IMR-90 (cell line): ENCODE data around the gene IMMT. TPM values are rescaled to one million over a fixed set of nuclear protein-coding genes. Genes with fewer than 3 reads are reported as not detected.

Experiments
- ATAC-seq: fragments of 200-7000 bp; cut with Tn5 transposase; 2 replicates; pipeline ENCODE4 v1.9.1; 2020; ENCODE audit warnings: low read depth, mild to moderate bottlenecking, moderate library complexity
- BruUV-seq: library from RNA; stranded (reverse); fragments of 400-500 nt; replicated peaks from 2 replicates; lab custom pipeline; 2021; lab: Mats Ljungman, UMichigan
- CTCF ChIA-PET: fragments of 300-600 bp; formaldehyde crosslinking; extraction: SDS; loops from one replicate; lab custom pipeline; 2021; ENCODE audit warnings: antibody characterized with exemption; lab: Yijun Ruan, JAX
- POLR2A ChIA-PET: fragments of 300-600 bp; sonication (Branson Sonifier 250); formaldehyde crosslinking; loops from one replicate; lab custom pipeline; 2022; ENCODE audit warnings: antibody characterized with exemption; ENCODE audit not compliant: unreplicated experiment; lab: Charles Lee
- DNase-seq: peaks from one replicate; pipeline ENCODE4 v3.0.0; 2013
- H2AFZ ChIP-seq: replicated peaks from 2 replicates; pipeline ENCODE3; 2013; ENCODE audit warnings: low read length, mild to moderate bottlenecking; ENCODE audit not compliant: poor library complexity
- H2AK5ac ChIP-seq: 2 replicates; pipeline ENCODE4 v1.6.1; 2013; ENCODE audit warnings: low read depth, low read length, inconsistent platforms
- H2AK9ac ChIP-seq: replicated peaks from 2 replicates; pipeline ENCODE3; 2013; ENCODE audit warnings: mild to moderate bottlenecking, low read depth, low read length, moderate library complexity; ENCODE audit not compliant: poor library complexity
- H2BK120ac ChIP-seq: 2 replicates; pipeline ENCODE4 v1.6.1; 2013; ENCODE audit warnings: low read depth, low read length, inconsistent platforms
- H2BK15ac ChIP-seq: 3 replicates; pipeline ENCODE4 v1.6.1; 2013; ENCODE audit warnings: low read depth, low read length, inconsistent platforms
- H2BK20ac ChIP-seq: 2 replicates; pipeline ENCODE4 v1.6.1; 2013; ENCODE audit warnings: low read depth, mild to moderate bottlenecking, inconsistent platforms, low read length, moderate library complexity
- H2BK5ac ChIP-seq: 2 replicates; pipeline ENCODE4 v1.6.1; 2013; ENCODE audit warnings: mild to moderate bottlenecking, low read depth, low read length, inconsistent platforms; ENCODE audit not compliant: poor library complexity, severe bottlenecking
- H3K14ac ChIP-seq: replicated peaks from 2 replicates; pipeline ENCODE4 v1.6.1; 2013; ENCODE audit warnings: low read depth, low read length, inconsistent platforms
- H3K18ac ChIP-seq: 2 replicates; pipeline ENCODE4 v1.6.1; 2013; ENCODE audit warnings: low read depth, low read length, control low read depth
- H3K23ac ChIP-seq: 2 replicates; pipeline ENCODE4 v1.6.1; 2013; ENCODE audit warnings: low read depth, low read length, inconsistent platforms
- H3K27ac ChIP-seq: 2 replicates; pipeline ENCODE4 v1.5.1; 2013; ENCODE audit warnings: mild to moderate bottlenecking, control low read depth, low read length; ENCODE audit not compliant: insufficient read depth
- H3K27me3 ChIP-seq: 2 replicates; pipeline ENCODE4 v1.6.1; 2013; ENCODE audit warnings: low read length; ENCODE audit not compliant: control insufficient read depth, insufficient read depth
- H3K36me3 ChIP-seq: 2 replicates; pipeline ENCODE4 v1.6.1; 2013; ENCODE audit warnings: low read length, mixed read lengths; ENCODE audit not compliant: control insufficient read depth, insufficient read depth
- H3K4ac ChIP-seq: 2 replicates; pipeline ENCODE4 v1.6.1; 2013; ENCODE audit warnings: low read depth, low read length, inconsistent platforms
- H3K4me1 ChIP-seq: 2 replicates; pipeline ENCODE4 v1.6.1; 2013; ENCODE audit warnings: low read length, mixed read lengths; ENCODE audit not compliant: control insufficient read depth, insufficient read depth
- H3K4me2 ChIP-seq: 2 replicates; pipeline ENCODE4 v1.6.1; 2013; ENCODE audit warnings: low read depth, mild to moderate bottlenecking, control low read depth, low read length, moderate library complexity
- H3K4me3 ChIP-seq: 2 replicates; pipeline ENCODE4 v1.5.1; 2013; ENCODE audit warnings: low read depth, mild to moderate bottlenecking, control low read depth, low read length, moderate library complexity; ENCODE audit not compliant: insufficient read depth
- H3K56ac ChIP-seq: 2 replicates; pipeline ENCODE4 v1.6.1; 2013; ENCODE audit warnings: low read length, inconsistent platforms; ENCODE audit not compliant: insufficient read depth; ENCODE audit errors: extremely low read depth
- H3K79me1 ChIP-seq, 2 experiments: 2 replicates each; pipeline ENCODE4 v1.6.1; 2013; ENCODE audit warnings: low read length in 2 of 2, inconsistent platforms in 1 of 2, low read depth in 1 of 2
- H3K9ac ChIP-seq: 2 replicates; pipeline ENCODE4 v1.6.1; 2013; ENCODE audit warnings: low read depth, low read length, control low read depth
- H3K9me1 ChIP-seq: 2 replicates; pipeline ENCODE4 v1.6.1; 2013; ENCODE audit warnings: low read length, inconsistent platforms; ENCODE audit not compliant: insufficient read depth
- H3K9me3 ChIP-seq: 2 replicates; pipeline ENCODE4 v1.6.1; 2013; ENCODE audit warnings: low read length; ENCODE audit not compliant: control insufficient read depth, insufficient read depth
- H4K20me1 ChIP-seq: 2 replicates; pipeline ENCODE4 v1.6.1; 2013; ENCODE audit warnings: low read length, inconsistent platforms; ENCODE audit not compliant: insufficient read depth
- H4K5ac ChIP-seq: 2 replicates; pipeline ENCODE4 v1.6.1; 2013; ENCODE audit warnings: mild to moderate bottlenecking, low read depth, low read length, control low read depth
- H4K8ac ChIP-seq, 2 experiments: 2 replicates each; pipeline ENCODE4 v1.6.1; 2013; ENCODE audit warnings: low read depth in 2 of 2, low read length in 2 of 2, control low read depth in 1 of 2, inconsistent platforms in 1 of 2
- H4K91ac ChIP-seq: 2 replicates; pipeline ENCODE4 v1.6.1; 2013; ENCODE audit warnings: low read depth, low read length, inconsistent platforms; ENCODE audit not compliant: insufficient read depth
- BHLHE40 ChIP-seq: fragments of 150-350 bp; IDR thresholded peaks from 2 replicates; pipeline ENCODE4 v1.6.1; 2016; ENCODE audit warnings: mild to moderate bottlenecking, low read depth, low read length
- CEBPB ChIP-seq: IDR thresholded peaks from 2 replicates; pipeline ENCODE4 v1.6.1; 2012; ENCODE audit warnings: low read depth, low read length, improper control_type of control experiment
- CHD1 ChIP-seq: IDR thresholded peaks from 2 replicates; pipeline ENCODE4 v1.6.1; 2012; ENCODE audit warnings: low read depth, low read length, improper control_type of control experiment
- FOS ChIP-seq: fragments of 150-350 bp; IDR thresholded peaks from 2 replicates; pipeline ENCODE4 v1.6.1; 2016; ENCODE audit warnings: low read depth, low read length
- MAFK ChIP-seq: IDR thresholded peaks from 2 replicates; pipeline ENCODE4 v1.6.1; 2012; ENCODE audit warnings: low read depth, low read length, improper control_type of control experiment
- MAZ ChIP-seq: IDR thresholded peaks from 2 replicates; pipeline ENCODE4 v1.6.1; 2012; ENCODE audit warnings: low read depth, mild to moderate bottlenecking, low read length, improper control_type of control experiment, moderate library complexity, borderline replicate concordance
- MXI1 ChIP-seq: IDR thresholded peaks from 2 replicates; pipeline ENCODE4 v1.6.1; 2012; ENCODE audit warnings: low read depth, mild to moderate bottlenecking, low read length, moderate library complexity, borderline replicate concordance
- NFE2L2 ChIP-seq: fragments of 150-350 bp; IDR thresholded peaks from 2 replicates; pipeline ENCODE4 v1.6.1; 2016; ENCODE audit warnings: low read depth, mild to moderate bottlenecking, low read length
- POLR2A ChIP-seq: IDR thresholded peaks from 2 replicates; pipeline ENCODE4 v1.6.1; 2012; ENCODE audit warnings: mild to moderate bottlenecking, low read depth, low read length
- RAD21 ChIP-seq: IDR thresholded peaks from 2 replicates; pipeline ENCODE4 v1.6.1; 2012; ENCODE audit warnings: low read length, improper control_type of control experiment
- RCOR1 ChIP-seq: IDR thresholded peaks from 2 replicates; pipeline ENCODE4 v1.6.1; 2012; ENCODE audit warnings: mild to moderate bottlenecking, low read length, improper control_type of control experiment; ENCODE audit not compliant: insufficient replicate concordance
- RFX5 ChIP-seq: IDR thresholded peaks from 2 replicates; pipeline ENCODE4 v1.8.0; 2012; ENCODE audit warnings: low read depth, mild to moderate bottlenecking, low read length, moderate library complexity
- SMC3 ChIP-seq: fragments of 150-350 bp; IDR thresholded peaks from 2 replicates; pipeline ENCODE4 v1.6.1; 2016; ENCODE audit warnings: low read depth, mild to moderate bottlenecking, antibody characterized with exemption, low read length, moderate library complexity
- WGBS, 2 experiments: methylation state at CpG; one replicate each; pipeline versions ENCODE4 v1.1.5 to v1.1.7; 2013; ENCODE audit warnings: missing lambda C conversion rate in 2 of 2; ENCODE audit not compliant: insufficient read length in 1 of 2; ENCODE audit errors: extremely low coverage in 2 of 2; 5-methylcytosine and 5-hydroxymethylcytosine counted together
- dilution Hi-C: fragments of 300-500 bp; cut with HindIII; formaldehyde crosslinking; loops from one replicate; pipeline ENCODE4 v1.14.3; 2018; ENCODE audit warnings: low sequenced_read_pairs; ENCODE audit not compliant: unreplicated experiment
- in situ Hi-C: fragments of 300-500 bp; cut with MboI; formaldehyde crosslinking; loops from 3 replicates; pipeline ENCODE4 v1.14.3; 2019; ENCODE audit warnings: low sequenced_read_pairs, inconsistent platforms, mixed read lengths
- intact Hi-C: fragments of 100-400 bp; cut with micrococcal nuclease; formaldehyde crosslinking; loops from 2 replicates; pipeline ENCODE4 v1.10.0; 2022
- polyA plus RNA-seq, 3 experiments: library from polyadenylated mRNA; depleted of rRNA; stranded (reverse); fragments of >200 nt; gene quantifications; 2 replicates each; pipeline ENCODE4 v1.2.3, GENCODE V29; 2012; ENCODE audit warnings: low replicate concordance in 1 of 3
- total RNA-seq: library from RNA; depleted of rRNA; stranded (reverse); fragments of >200 nt; gene quantifications from 2 replicates; pipeline ENCODE4 v1.2.3, GENCODE V29; 2012
- TF ChIP-seq, protein P1 (sequence below): fragments of 150-350 bp; IDR thresholded peaks from 2 replicates; pipeline ENCODE4 v1.6.1; 2017; ENCODE audit warnings: mild to moderate bottlenecking, antibody characterized with exemption, low read length, low read depth
- TF ChIP-seq, protein P2 (sequence below): fragments of 150-350 bp; IDR thresholded peaks from 2 replicates; pipeline ENCODE4 v1.6.1; 2016; ENCODE audit warnings: low read depth, mild to moderate bottlenecking, low read length, moderate library complexity, borderline replicate concordance
- TF ChIP-seq, protein P3 (sequence below): conservative IDR thresholded peaks from 2 replicates; pipeline ENCODE4 v1.5.1; 2012; ENCODE audit warnings: mild to moderate bottlenecking, low read depth, low read length, improper control_type of control experiment

The IMMT gene
- total and polyA plus RNA-seq, 2 of the 4 experiments (the other 2 are of a cell fraction): 50.5 to 87.3 TPM

DNA sequence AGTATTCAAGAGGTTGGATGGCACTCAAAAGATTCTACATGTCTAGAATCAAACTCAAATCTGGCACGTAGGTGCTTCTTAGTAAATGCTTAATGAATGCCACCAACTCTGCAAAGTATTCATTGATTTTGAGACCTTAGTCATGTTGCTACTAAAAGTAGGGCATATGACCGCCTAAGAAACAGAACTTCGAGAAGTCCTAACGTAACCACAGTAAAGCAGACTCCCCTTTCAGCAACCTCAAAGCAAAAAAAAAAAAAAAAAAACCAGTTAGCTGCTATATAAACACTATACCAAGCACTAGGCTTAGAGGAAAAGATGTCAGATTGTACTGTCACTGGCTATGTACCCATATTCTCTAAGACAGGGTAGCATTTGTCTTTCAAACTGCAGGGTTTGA lies 55.3 kb downstream of the IMMT start:
- CTCF ChIA-PET: no interaction called here
- Histone ChIP-seq H3K18ac (no peak overlapping the region), H3K36me3 (peaks cover 53% of the 10 kb centered on the region), H3K56ac (no peak overlapping the region; the same call in 1 of the 2 replicates), H4K5ac (no peak overlapping the region), H3K4me3 (no peak overlapping the region), H3K27ac (no peak overlapping the region), H2AK9ac (no peak overlapping the region), H4K20me1 (peaks cover 3% of the 10 kb centered on the region; the same call in 1 of the 2 replicates), H2BK20ac (no peak overlapping the region), H4K91ac (no peak overlapping the region), H3K4me2 (no peak overlapping the region), H2BK5ac (no peak overlapping the region), H2AK5ac (no peak overlapping the region), H3K9me1 (peaks cover 2% of the 10 kb centered on the region; the same call in 1 of the 2 replicates), H2AFZ (no peak overlapping the region), H3K4ac (no peak overlapping the region), H3K9me3 (no peaks in the 10 kb centered on the region), H3K79me1 (no peaks in the 10 kb centered on the region), H3K9ac (no peak overlapping the region), H3K14ac (no peak overlapping the region), H3K4me1 (no peaks in the 10 kb centered on the region), H2BK120ac (no peak overlapping the region), H3K27me3 (no peaks in the 10 kb centered on the region), H3K23ac (no peak overlapping the region), H4K8ac (no peak overlapping the region), H2BK15ac (no peak overlapping the region)
- TF ChIP-seq CEBPB (no peak), FOS (no peak), RAD21 (no peak), CHD1 (no peak), NFE2L2 (no peak), POLR2A (no peak), MAFK (no peak), MXI1 (no peak), RCOR1 (no peak), RFX5 (no peak), BHLHE40 (no peak), SMC3 (no peak), MAZ (no peak)
- TF ChIP-seq, protein P1, sequence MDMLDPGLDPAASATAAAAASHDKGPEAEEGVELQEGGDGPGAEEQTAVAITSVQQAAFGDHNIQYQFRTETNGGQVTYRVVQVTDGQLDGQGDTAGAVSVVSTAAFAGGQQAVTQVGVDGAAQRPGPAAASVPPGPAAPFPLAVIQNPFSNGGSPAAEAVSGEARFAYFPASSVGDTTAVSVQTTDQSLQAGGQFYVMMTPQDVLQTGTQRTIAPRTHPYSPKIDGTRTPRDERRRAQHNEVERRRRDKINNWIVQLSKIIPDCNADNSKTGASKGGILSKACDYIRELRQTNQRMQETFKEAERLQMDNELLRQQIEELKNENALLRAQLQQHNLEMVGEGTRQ: no peak
- TF ChIP-seq, protein P2, sequence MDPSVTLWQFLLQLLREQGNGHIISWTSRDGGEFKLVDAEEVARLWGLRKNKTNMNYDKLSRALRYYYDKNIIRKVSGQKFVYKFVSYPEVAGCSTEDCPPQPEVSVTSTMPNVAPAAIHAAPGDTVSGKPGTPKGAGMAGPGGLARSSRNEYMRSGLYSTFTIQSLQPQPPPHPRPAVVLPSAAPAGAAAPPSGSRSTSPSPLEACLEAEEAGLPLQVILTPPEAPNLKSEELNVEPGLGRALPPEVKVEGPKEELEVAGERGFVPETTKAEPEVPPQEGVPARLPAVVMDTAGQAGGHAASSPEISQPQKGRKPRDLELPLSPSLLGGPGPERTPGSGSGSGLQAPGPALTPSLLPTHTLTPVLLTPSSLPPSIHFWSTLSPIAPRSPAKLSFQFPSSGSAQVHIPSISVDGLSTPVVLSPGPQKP: no peak
- TF ChIP-seq, protein P3, sequence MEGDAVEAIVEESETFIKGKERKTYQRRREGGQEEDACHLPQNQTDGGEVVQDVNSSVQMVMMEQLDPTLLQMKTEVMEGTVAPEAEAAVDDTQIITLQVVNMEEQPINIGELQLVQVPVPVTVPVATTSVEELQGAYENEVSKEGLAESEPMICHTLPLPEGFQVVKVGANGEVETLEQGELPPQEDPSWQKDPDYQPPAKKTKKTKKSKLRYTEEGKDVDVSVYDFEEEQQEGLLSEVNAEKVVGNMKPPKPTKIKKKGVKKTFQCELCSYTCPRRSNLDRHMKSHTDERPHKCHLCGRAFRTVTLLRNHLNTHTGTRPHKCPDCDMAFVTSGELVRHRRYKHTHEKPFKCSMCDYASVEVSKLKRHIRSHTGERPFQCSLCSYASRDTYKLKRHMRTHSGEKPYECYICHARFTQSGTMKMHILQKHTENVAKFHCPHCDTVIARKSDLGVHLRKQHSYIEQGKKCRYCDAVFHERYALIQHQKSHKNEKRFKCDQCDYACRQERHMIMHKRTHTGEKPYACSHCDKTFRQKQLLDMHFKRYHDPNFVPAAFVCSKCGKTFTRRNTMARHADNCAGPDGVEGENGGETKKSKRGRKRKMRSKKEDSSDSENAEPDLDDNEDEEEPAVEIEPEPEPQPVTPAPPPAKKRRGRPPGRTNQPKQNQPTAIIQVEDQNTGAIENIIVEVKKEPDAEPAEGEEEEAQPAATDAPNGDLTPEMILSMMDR: no peak
- DNase-seq (no peak), ATAC-seq (no peak)
- POLR2A ChIA-PET: no interaction called here
- dilution Hi-C loops (no loop called here), in situ Hi-C loops (no loop called here), intact Hi-C loops (loop anchor here (10.0 kb wide), 1 partner anchor 325 kb away; no protein-coding TSS in a partner anchor)
- BruUV-seq: no TSS peak
- no CpG with 5 or more reads among the region's 4 CpGs for WGBS, 2 experiments
